Neuronal stem cell (in vitro differentiated cells): ENCODE data around the gene GRIN2D.

Experiments
- DNase-seq: peaks from one replicate; pipeline ENCODE4 v3.0.0-alpha.2; 2013; ENCODE audit warnings: low spot score
- H2AFZ ChIP-seq: one replicate; pipeline ENCODE4 v1.6.1; 2013; ENCODE audit warnings: mild to moderate bottlenecking, low read length, inconsistent platforms
- H2AK5ac ChIP-seq: 2 replicates; pipeline ENCODE4 v1.6.1; 2013; ENCODE audit warnings: low read depth, mild to moderate bottlenecking, inconsistent platforms, low read length, moderate library complexity, mixed read lengths
- H2BK120ac ChIP-seq: 2 replicates; pipeline ENCODE4 v1.6.1; 2013; ENCODE audit warnings: low read depth, mild to moderate bottlenecking, inconsistent platforms, low read length, moderate library complexity, mixed read lengths
- H2BK12ac ChIP-seq: one replicate; pipeline ENCODE4 v1.6.1; 2013; ENCODE audit warnings: low read length, inconsistent platforms
- H2BK15ac ChIP-seq: 2 replicates; pipeline ENCODE4 v1.6.1; 2013; ENCODE audit warnings: mild to moderate bottlenecking, low read length, inconsistent platforms, mixed read lengths
- H2BK5ac ChIP-seq: one replicate; pipeline ENCODE4 v1.6.1; 2013; ENCODE audit warnings: inconsistent platforms, mild to moderate bottlenecking, low read length, moderate library complexity
- H3K14ac ChIP-seq: one replicate; pipeline ENCODE4 v1.6.1; 2013; ENCODE audit warnings: low read length, inconsistent platforms
- H3K18ac ChIP-seq: 2 replicates; pipeline ENCODE4 v1.6.1; 2013; ENCODE audit warnings: low read length, inconsistent platforms
- H3K23ac ChIP-seq: 2 replicates; pipeline ENCODE4 v1.6.1; 2013; ENCODE audit warnings: low read depth, mild to moderate bottlenecking, mixed read lengths, low read length, inconsistent platforms; ENCODE audit not compliant: poor library complexity
- H3K27ac ChIP-seq: replicated peaks from 3 replicates; pipeline ENCODE4 v1.5.1; 2013; ENCODE audit warnings: low read length, inconsistent platforms
- H3K27me3 ChIP-seq, 3 experiments: 2 replicates each; pipeline ENCODE4 v1.6.1; 2013; ENCODE audit warnings: low read length in 3 of 3, mild to moderate bottlenecking in 2 of 3, inconsistent platforms in 1 of 3, low read depth in 1 of 3, mixed read lengths in 1 of 3, moderate library complexity in 1 of 3; ENCODE audit not compliant: control insufficient read depth in 3 of 3, insufficient read depth in 3 of 3
- H3K36me3 ChIP-seq, 2 donors: replicated peaks in 1 of 2; 2 replicates each; pipeline ENCODE4 v1.6.1; 2013; ENCODE audit warnings: low read length in 2 of 2; ENCODE audit not compliant: control insufficient read depth in 2 of 2, insufficient read depth in 2 of 2
- H3K4ac ChIP-seq: 2 replicates; pipeline ENCODE4 v1.6.1; 2013; ENCODE audit warnings: inconsistent platforms, mild to moderate bottlenecking, low read length, moderate library complexity
- H3K4me1 ChIP-seq, 2 donors: 1 replicate in 1 of 2; 2 replicates in 1 of 2; pipeline ENCODE4 v1.6.1; 2013; ENCODE audit warnings: low read length in 2 of 2, low read depth in 1 of 2; ENCODE audit not compliant: control insufficient read depth in 2 of 2, insufficient read depth in 1 of 2
- H3K4me2 ChIP-seq: one replicate; pipeline ENCODE4 v1.6.1; 2013; ENCODE audit warnings: mild to moderate bottlenecking, low read length, inconsistent platforms; ENCODE audit not compliant: insufficient read depth, poor library complexity, severe bottlenecking
- H3K4me3 ChIP-seq, 2 donors: 2 replicates each; pipeline ENCODE4 v1.5.1; 2013; ENCODE audit warnings: low read length in 2 of 2, mild to moderate bottlenecking in 2 of 2, inconsistent platforms in 1 of 2, moderate library complexity in 1 of 2
- H3K79me1 ChIP-seq: one replicate; pipeline ENCODE4 v1.6.1; 2013; ENCODE audit warnings: low read depth, mild to moderate bottlenecking, inconsistent platforms, low read length, moderate library complexity
- H3K9ac ChIP-seq: one replicate; pipeline ENCODE4 v1.6.1; 2013; ENCODE audit warnings: mild to moderate bottlenecking, low read depth, low read length, inconsistent platforms; ENCODE audit not compliant: poor library complexity
- H3K9me3 ChIP-seq, 2 donors: replicated peaks in 1 of 2; 2 replicates each; pipeline versions ENCODE3 to v1.6.1; 2013; ENCODE audit warnings: low read length in 2 of 2, mild to moderate bottlenecking in 2 of 2, inconsistent platforms in 1 of 2, low read depth in 1 of 2, mixed read lengths in 1 of 2, moderate library complexity in 1 of 2; ENCODE audit not compliant: control insufficient read depth in 2 of 2, insufficient read depth in 1 of 2
- H4K8ac ChIP-seq: one replicate; pipeline ENCODE4 v1.6.1; 2013; ENCODE audit warnings: low read depth, mild to moderate bottlenecking, inconsistent platforms, low read length, moderate library complexity
- H4K91ac ChIP-seq: one replicate; pipeline ENCODE4 v1.6.1; 2013; ENCODE audit warnings: low read length, low read depth, mild to moderate bottlenecking, inconsistent platforms; ENCODE audit not compliant: poor library complexity
- WGBS, 2 donors: extraction: QIAGEN DNeasy Blood & Tissue Kit; methylation state at CpG; one replicate each; pipeline ENCODE4 v1.1.7; 2013; ENCODE audit warnings: missing lambda C conversion rate in 2 of 2, mixed read lengths in 1 of 2; ENCODE audit not compliant: insufficient read length in 2 of 2, insufficient replicate concordance in 1 of 2; ENCODE audit errors: extremely low coverage in 2 of 2; 5-methylcytosine and 5-hydroxymethylcytosine counted together

The GRIN2D gene

GRCh38 chr19:48364598-48365348, 28.7 kb upstream of the GRIN2D start:
- H3K9me3 ChIP-seq: peaks cover 0 to 4% of the 10 kb centered on the region in 2 donors
- no peak overlapping the region for H3K14ac ChIP-seq
- peak overlapping the region; percentile 54 for H2BK15ac ChIP-seq
- peak overlapping the region; percentile 29 for H3K4me2 ChIP-seq
- no peak overlapping the region for H3K27ac ChIP-seq
- no peak overlapping the region for H4K91ac ChIP-seq
- no peaks in the 10 kb centered on the region for H3K79me1 ChIP-seq
- peak overlapping the region; percentile 68 for H3K4ac ChIP-seq
- H3K36me3 ChIP-seq: peaks cover 0 to 2% of the 10 kb centered on the region in 2 donors
- H2BK120ac ChIP-seq: no peak overlapping the region
- WGBS, 2 donors: no CpG with 5 or more reads among the region's 10 CpGs
- H2AFZ ChIP-seq: peak overlapping the region; percentile 90
- H2BK12ac ChIP-seq: no peak overlapping the region
- peaks cover 3 to 10% of the 10 kb centered on the region in 2 donors for H3K4me1 ChIP-seq
- H2BK5ac ChIP-seq: no peak overlapping the region
- peak overlapping the region; percentile 93 for H2AK5ac ChIP-seq
- H3K27me3 ChIP-seq: peaks cover 0 to 12% (median 0%) of the 10 kb centered on the region in 3 experiments
- no peak for DNase-seq
- peak overlapping the region; percentile 87 for H3K18ac ChIP-seq
- peak overlapping the region in 1 of 2 donors; percentile 20 for H3K4me3 ChIP-seq
- H4K8ac ChIP-seq: peak overlapping the region; percentile 26
- no peak overlapping the region for H3K9ac ChIP-seq
- H3K23ac ChIP-seq: no peak overlapping the region

- H2AK5ac ChIP-seq: peak overlapping the region; percentile 93
- H2BK15ac ChIP-seq: peak overlapping the region; percentile 54
- H2BK12ac ChIP-seq: peak overlapping the region; percentile 98
- no CpG with 5 or more reads among the region's 11 CpGs for WGBS, 2 donors
- no peak overlapping the region for H3K27ac ChIP-seq
- peaks cover 0 to 2% of the 10 kb centered on the region in 2 donors for H3K36me3 ChIP-seq
- H3K4me3 ChIP-seq: no peak overlapping the region
- H4K91ac ChIP-seq: peak overlapping the region; percentile 86
- peak overlapping the region; percentile 28 for H2BK120ac ChIP-seq
- H3K9me3 ChIP-seq: peaks cover 0 to 4% of the 10 kb centered on the region in 2 donors
- H3K4me2 ChIP-seq: no peak overlapping the region
- H3K14ac ChIP-seq: no peak overlapping the region
- H3K4me1 ChIP-seq: peaks cover 3 to 11% of the 10 kb centered on the region in 2 donors
- no peak overlapping the region for H3K23ac ChIP-seq
- H4K8ac ChIP-seq: no peak overlapping the region
- no peak overlapping the region for H2AFZ ChIP-seq
- H2BK5ac ChIP-seq: peak overlapping the region; percentile 60
- H3K9ac ChIP-seq: no peak overlapping the region
- no peaks in the 10 kb centered on the region for H3K79me1 ChIP-seq
- no peak overlapping the region for H3K4ac ChIP-seq
- peak overlapping the region; percentile 78 for H3K18ac ChIP-seq
- no peak for DNase-seq
- H3K27me3 ChIP-seq: peaks cover 0 to 15% (median 0%) of the 10 kb centered on the region in 3 experiments
These were observed 27.9 kb upstream of the GRIN2D start for GRCh38 chr19:48365602-48366001.

- Histone ChIP-seq H3K18ac (peak overlapping the region; percentile 5), H2BK12ac (peak overlapping the region; percentile 6), H4K8ac (no peak overlapping the region), H2BK120ac (no peak overlapping the region), H3K4ac (no peak overlapping the region), H3K4me2 (no peak overlapping the region), H3K79me1 (no peaks in the 10 kb centered on the region), H3K27me3 (peaks cover 0 to 18% (median 0%) of the 10 kb centered on the region in 3 experiments), H2AK5ac (peak overlapping the region; percentile 56), H3K9me3 (peaks cover 0 to 4% of the 10 kb centered on the region in 2 donors), H3K4me3 (no peak overlapping the region), H3K27ac (no peak overlapping the region), H3K23ac (no peak overlapping the region), H3K9ac (no peak overlapping the region), H3K36me3 (peaks cover 0 to 2% of the 10 kb centered on the region in 2 donors), H3K4me1 (peaks cover 6 to 10% of the 10 kb centered on the region in 2 donors), H4K91ac (no peak overlapping the region), H2BK5ac (no peak overlapping the region), H2BK15ac (peak overlapping the region; percentile 70), H2AFZ (no peak overlapping the region), H3K14ac (no peak overlapping the region)
- no CpG with 5 or more reads among the region's 5 CpGs for WGBS, 2 donors
- no peak for DNase-seq
These were observed 25.6 kb upstream of the GRIN2D start for GRCh38 chr19:48367855-48368254.

GRCh38 chr19:48368936-48369335, 24.5 kb upstream of the GRIN2D start:
- H3K4me3 ChIP-seq: no peak overlapping the region
- H3K36me3 ChIP-seq: peaks cover 0 to 2% of the 10 kb centered on the region in 2 donors
- DNase-seq: no peak
- H3K14ac ChIP-seq: no peak overlapping the region
- H4K8ac ChIP-seq: no peak overlapping the region
- H2BK12ac ChIP-seq: no peak overlapping the region
- H3K9ac ChIP-seq: no peak overlapping the region
- WGBS, 2 donors: no CpG with 5 or more reads among the region's 14 CpGs
- H3K27me3 ChIP-seq: peaks cover 0 to 25% (median 0%) of the 10 kb centered on the region in 3 experiments
- H3K79me1 ChIP-seq: no peaks in the 10 kb centered on the region
- H2BK5ac ChIP-seq: no peak overlapping the region
- no peak overlapping the region for H4K91ac ChIP-seq
- H3K4me2 ChIP-seq: no peak overlapping the region
- no peak overlapping the region for H2BK120ac ChIP-seq
- H2AK5ac ChIP-seq: peak overlapping the region; percentile 79
- H3K4ac ChIP-seq: no peak overlapping the region
- H2AFZ ChIP-seq: no peak overlapping the region
- no peak overlapping the region for H3K23ac ChIP-seq
- peaks cover 0 to 4% of the 10 kb centered on the region in 2 donors for H3K9me3 ChIP-seq
- H3K27ac ChIP-seq: no peak overlapping the region
- H2BK15ac ChIP-seq: peak overlapping the region; percentile 85
- peaks cover 5 to 6% of the 10 kb centered on the region in 2 donors for H3K4me1 ChIP-seq
- H3K18ac ChIP-seq: peak overlapping the region; percentile 48
